Measurements from ENCODE around the gene EYS. TPM values are rescaled to one million over a fixed set of nuclear protein-coding genes. Genes with fewer than 3 reads are reported as not detected.

Gene EYS
- total RNA-seq, 1 donor from 2014 or later: not detected

DNA sequence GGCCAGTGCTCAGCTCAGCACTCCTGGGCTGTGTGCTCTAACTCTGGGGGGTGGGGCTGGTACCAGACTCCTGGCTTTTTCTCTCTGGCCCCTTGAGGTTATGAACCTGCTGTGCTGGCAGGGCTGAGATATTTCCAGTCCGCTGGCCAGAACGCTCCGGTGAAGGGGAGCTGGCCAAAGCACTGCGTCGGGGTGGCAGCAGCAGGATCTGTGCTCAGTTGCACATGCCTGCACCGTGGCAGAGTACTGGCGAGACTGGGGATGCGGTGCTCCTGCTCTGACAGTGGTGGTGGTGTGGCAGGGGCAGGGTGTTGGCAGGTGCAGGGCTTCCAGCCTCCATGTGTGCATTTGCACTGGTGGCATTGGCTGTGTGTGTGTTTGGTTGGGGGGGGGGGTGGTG is 1697.0 kb downstream of the EYS start:
- peaks cover 5% of the 10 kb centered on the region for H3K9me3 Mint-ChIP-seq (ENCODE audit: unreplicated experiment)
- H3K4me3 Mint-ChIP-seq (ENCODE audit: unreplicated experiment): no peak overlapping the region
- peaks cover 4% of the 10 kb centered on the region for H3K27me3 Mint-ChIP-seq (ENCODE audit: unreplicated experiment)
- H3K27ac Mint-ChIP-seq (ENCODE audit: unreplicated experiment): no peak overlapping the region
- peak; percentile 77 for DNase-seq (ENCODE audit: extremely low spot score, unreplicated experiment)
- TF ChIP-seq, protein P1, sequence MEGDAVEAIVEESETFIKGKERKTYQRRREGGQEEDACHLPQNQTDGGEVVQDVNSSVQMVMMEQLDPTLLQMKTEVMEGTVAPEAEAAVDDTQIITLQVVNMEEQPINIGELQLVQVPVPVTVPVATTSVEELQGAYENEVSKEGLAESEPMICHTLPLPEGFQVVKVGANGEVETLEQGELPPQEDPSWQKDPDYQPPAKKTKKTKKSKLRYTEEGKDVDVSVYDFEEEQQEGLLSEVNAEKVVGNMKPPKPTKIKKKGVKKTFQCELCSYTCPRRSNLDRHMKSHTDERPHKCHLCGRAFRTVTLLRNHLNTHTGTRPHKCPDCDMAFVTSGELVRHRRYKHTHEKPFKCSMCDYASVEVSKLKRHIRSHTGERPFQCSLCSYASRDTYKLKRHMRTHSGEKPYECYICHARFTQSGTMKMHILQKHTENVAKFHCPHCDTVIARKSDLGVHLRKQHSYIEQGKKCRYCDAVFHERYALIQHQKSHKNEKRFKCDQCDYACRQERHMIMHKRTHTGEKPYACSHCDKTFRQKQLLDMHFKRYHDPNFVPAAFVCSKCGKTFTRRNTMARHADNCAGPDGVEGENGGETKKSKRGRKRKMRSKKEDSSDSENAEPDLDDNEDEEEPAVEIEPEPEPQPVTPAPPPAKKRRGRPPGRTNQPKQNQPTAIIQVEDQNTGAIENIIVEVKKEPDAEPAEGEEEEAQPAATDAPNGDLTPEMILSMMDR (IDR thresholded peaks at IDR 0.05): no peak
- no peaks in the 10 kb centered on the region for H3K4me1 Mint-ChIP-seq (ENCODE audit: unreplicated experiment)
- H3K36me3 Mint-ChIP-seq (ENCODE audit: unreplicated experiment): no peaks in the 10 kb centered on the region

DNA sequence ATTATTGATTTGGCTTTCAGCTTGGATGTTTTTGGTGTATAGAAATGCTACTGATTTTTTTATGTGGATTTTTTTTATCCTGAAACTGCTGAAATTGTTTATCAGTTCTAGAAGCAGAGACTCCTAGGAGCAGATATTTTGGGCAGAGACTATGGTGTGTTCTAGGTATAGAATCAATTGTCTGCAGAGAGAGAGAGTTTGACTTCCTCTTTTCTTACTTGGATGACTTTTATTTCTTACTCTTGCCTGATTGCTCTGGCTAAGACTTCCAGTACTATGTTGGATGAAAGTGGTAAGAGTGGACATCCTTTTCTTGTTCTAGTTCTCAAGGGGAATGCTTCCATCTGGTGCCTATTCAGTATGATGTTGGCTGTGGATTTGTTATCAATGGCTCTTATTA is 1700.8 kb downstream of the EYS start:
- Mint-ChIP-seq H3K27me3 (ENCODE audit: unreplicated experiment) (peaks cover 2% of the 10 kb centered on the region), H3K4me1 (ENCODE audit: unreplicated experiment) (no peaks in the 10 kb centered on the region), H3K36me3 (ENCODE audit: unreplicated experiment) (no peaks in the 10 kb centered on the region), H3K9me3 (ENCODE audit: unreplicated experiment) (peaks cover 5% of the 10 kb centered on the region), H3K27ac (ENCODE audit: unreplicated experiment) (no peak overlapping the region), H3K4me3 (ENCODE audit: unreplicated experiment) (no peak overlapping the region)
- TF ChIP-seq, protein P1 (IDR thresholded peaks at IDR 0.05): no peak
- DNase-seq (ENCODE audit: extremely low spot score, unreplicated experiment): no peak

DNA sequence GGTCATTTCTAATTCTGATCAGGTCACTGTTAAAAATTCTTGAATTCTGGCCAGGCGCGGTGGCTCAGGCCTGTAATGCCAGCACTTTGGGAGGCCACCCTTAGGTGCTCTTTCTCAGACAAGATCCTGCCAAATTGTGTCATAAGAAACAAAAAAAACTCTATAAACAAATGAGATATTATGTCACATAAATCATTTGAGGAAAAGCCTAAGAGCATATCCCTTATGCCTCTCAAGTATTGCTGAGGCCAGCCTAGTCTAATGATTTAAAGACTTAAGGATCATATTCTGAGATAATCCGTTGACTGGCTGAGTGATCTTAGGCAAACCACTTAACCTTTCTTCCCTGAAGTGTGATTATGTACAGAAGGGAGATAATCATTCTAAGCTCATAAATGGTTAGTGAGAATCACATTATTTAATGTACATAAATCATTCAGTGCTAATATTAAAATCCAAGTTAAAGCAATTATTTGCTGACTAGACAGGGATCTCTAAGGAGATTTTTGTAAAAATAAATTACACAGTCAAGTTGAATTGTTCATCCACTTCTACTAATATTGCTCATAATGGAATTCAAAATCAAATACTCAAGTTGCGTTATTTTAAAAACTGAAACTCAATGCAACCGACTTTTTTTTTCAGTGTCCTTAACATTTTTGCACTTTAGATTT is 1706.1 kb downstream of the EYS start:
- peaks cover 3% of the 10 kb centered on the region for H3K9me3 Mint-ChIP-seq (ENCODE audit: unreplicated experiment)
- H3K27me3 Mint-ChIP-seq (ENCODE audit: unreplicated experiment): no peaks in the 10 kb centered on the region
- no peaks in the 10 kb centered on the region for H3K4me1 Mint-ChIP-seq (ENCODE audit: unreplicated experiment)
- H3K4me3 Mint-ChIP-seq (ENCODE audit: unreplicated experiment): no peak overlapping the region
- H3K27ac Mint-ChIP-seq (ENCODE audit: unreplicated experiment): no peak overlapping the region
- no peaks in the 10 kb centered on the region for H3K36me3 Mint-ChIP-seq (ENCODE audit: unreplicated experiment)
- DNase-seq (ENCODE audit: extremely low spot score, unreplicated experiment): no peak
- TF ChIP-seq, protein P1 (IDR thresholded peaks at IDR 0.05): no peak

DNA sequence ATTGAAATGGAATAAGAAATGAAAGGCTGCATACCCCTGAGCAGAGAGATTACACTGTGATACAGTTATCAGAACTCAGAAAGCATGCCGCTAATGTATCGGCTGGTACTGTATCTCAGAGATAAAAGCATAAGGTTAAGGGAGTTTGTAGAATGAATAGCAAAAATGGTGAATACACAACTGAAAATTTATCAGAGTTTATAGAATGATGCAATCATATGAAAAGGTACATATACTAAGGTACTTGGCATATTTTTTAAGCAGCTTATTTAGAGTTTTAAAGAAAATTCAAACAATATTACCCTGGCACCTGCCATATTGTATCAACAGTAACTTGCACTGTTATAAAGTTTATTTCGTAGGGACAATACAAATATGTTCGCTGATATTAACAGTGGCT is 1707.4 kb downstream of the EYS start:
- Mint-ChIP-seq H3K27ac (ENCODE audit: unreplicated experiment) (no peak overlapping the region), H3K36me3 (ENCODE audit: unreplicated experiment) (no peaks in the 10 kb centered on the region), H3K27me3 (ENCODE audit: unreplicated experiment) (no peaks in the 10 kb centered on the region), H3K4me1 (ENCODE audit: unreplicated experiment) (no peaks in the 10 kb centered on the region), H3K4me3 (ENCODE audit: unreplicated experiment) (no peak overlapping the region), H3K9me3 (ENCODE audit: unreplicated experiment) (peaks cover 3% of the 10 kb centered on the region)
- TF ChIP-seq, protein P1 (IDR thresholded peaks at IDR 0.05): no peak
- no peak for DNase-seq (ENCODE audit: extremely low spot score, unreplicated experiment)

DNA sequence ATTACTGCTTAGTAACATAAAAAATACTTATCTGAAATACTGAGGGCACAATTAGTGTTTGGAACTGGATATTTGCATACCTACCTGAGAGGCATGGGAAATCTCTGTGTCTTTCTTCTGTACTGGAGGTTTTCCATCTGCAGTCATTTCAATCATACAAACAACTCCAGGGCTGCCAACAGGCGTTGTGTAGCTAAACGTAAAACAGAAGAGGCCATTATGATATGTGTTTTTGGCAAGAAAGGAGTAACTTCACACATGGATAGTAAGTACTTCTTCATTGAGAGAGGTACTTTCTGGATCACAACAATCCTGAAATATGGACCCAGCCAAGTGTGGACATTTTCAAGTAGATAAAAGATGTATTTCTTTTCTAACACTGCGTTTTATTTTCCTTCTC is 1708.0 kb downstream of the EYS start:
- Mint-ChIP-seq H3K4me3 (ENCODE audit: unreplicated experiment) (no peak overlapping the region), H3K9me3 (ENCODE audit: unreplicated experiment) (peaks cover 3% of the 10 kb centered on the region), H3K27me3 (ENCODE audit: unreplicated experiment) (no peaks in the 10 kb centered on the region), H3K4me1 (ENCODE audit: unreplicated experiment) (no peaks in the 10 kb centered on the region), H3K36me3 (ENCODE audit: unreplicated experiment) (no peaks in the 10 kb centered on the region), H3K27ac (ENCODE audit: unreplicated experiment) (no peak overlapping the region)
- DNase-seq (ENCODE audit: extremely low spot score, unreplicated experiment): no peak
- TF ChIP-seq, protein P1 (IDR thresholded peaks at IDR 0.05): no peak
